ENCODE results near the gene SPATA46. TPM values are rescaled to one million over a fixed set of nuclear protein-coding genes. Genes with fewer than 3 reads are reported as not detected.

Gene SPATA46
- total RNA-seq, 4 donors from 2014 or later: not detected

DNA sequence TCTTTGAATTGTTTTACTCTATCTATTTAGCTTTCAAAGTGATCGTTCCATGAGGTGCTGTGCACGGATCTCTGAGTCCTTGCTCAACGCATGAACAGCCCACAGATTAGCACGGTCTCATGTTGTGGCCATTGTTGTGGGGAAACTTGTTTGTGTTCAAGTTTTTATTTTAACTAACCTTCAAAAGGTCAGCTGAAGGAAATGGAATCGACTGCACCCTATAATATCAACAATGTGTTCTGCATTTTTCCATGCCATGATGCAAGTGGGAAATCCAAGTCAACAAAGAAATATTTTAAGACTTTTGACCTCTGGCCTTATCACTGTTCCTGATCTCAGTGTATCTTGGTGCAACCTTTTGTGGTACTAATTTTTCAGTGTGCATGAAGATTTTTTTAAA, 29.1 kb upstream of the SPATA46 start:
- TF ChIP-seq POLR2A (IDR thresholded peaks at IDR 0.05) (no peak), CTCF (IDR thresholded peaks at IDR 0.05) (no peak), EP300 (IDR thresholded peaks at IDR 0.05) (no peak), POLR2AphosphoS5 (IDR thresholded peaks at IDR 0.05) (no peak)
- 75% methylated on average over 5 of the region's 5 CpGs for WGBS
- DNase-seq (ENCODE audit: low spot score in 2 of 2): no peak
- peaks cover 2% of the 10 kb centered on the region for H3K27me3 ChIP-seq
- no peak overlapping the region for H3K27ac ChIP-seq
- no peak overlapping the region for H3K4me3 ChIP-seq
- no peaks in the 10 kb centered on the region for H3K9me3 ChIP-seq
- no peaks in the 10 kb centered on the region for H3K4me1 ChIP-seq
- no peaks in the 10 kb centered on the region for H3K36me3 ChIP-seq

GRCh38 chr1:162404550-162405160, 28.0 kb upstream of the SPATA46 start:
- no peaks in the 10 kb centered on the region for H3K4me1 ChIP-seq
- H3K9me3 ChIP-seq: no peaks in the 10 kb centered on the region
- peaks cover 2% of the 10 kb centered on the region for H3K27me3 ChIP-seq
- TF ChIP-seq POLR2A (IDR thresholded peaks at IDR 0.05) (no peak), CTCF (IDR thresholded peaks at IDR 0.05) (no peak), EP300 (IDR thresholded peaks at IDR 0.05) (no peak), POLR2AphosphoS5 (IDR thresholded peaks at IDR 0.05) (no peak)
- H3K36me3 ChIP-seq: no peaks in the 10 kb centered on the region
- 77% methylated on average over 5 of the region's 5 CpGs for WGBS
- H3K27ac ChIP-seq: no peak overlapping the region
- DNase-seq (ENCODE audit: low spot score in 2 of 2): no peak
- H3K4me3 ChIP-seq: no peak overlapping the region

- Histone ChIP-seq H3K4me1 (no peaks in the 10 kb centered on the region), H3K9me3 (no peaks in the 10 kb centered on the region), H3K4me3 (no peak overlapping the region), H3K27ac (no peak overlapping the region), H3K27me3 (peaks cover 21% of the 10 kb centered on the region), H3K36me3 (no peaks in the 10 kb centered on the region)
- no peak for DNase-seq (ENCODE audit: low spot score in 2 of 2)
- 85% methylated on average over 10 of the region's 10 CpGs for WGBS
- TF ChIP-seq CTCF (IDR thresholded peaks at IDR 0.05) (no peak), EP300 (IDR thresholded peaks at IDR 0.05) (no peak), POLR2AphosphoS5 (IDR thresholded peaks at IDR 0.05) (no peak), POLR2A (IDR thresholded peaks at IDR 0.05) (no peak)
Observed at GRCh38 chr1:162400790-162401355, 24.2 kb upstream of the SPATA46 start.

DNA sequence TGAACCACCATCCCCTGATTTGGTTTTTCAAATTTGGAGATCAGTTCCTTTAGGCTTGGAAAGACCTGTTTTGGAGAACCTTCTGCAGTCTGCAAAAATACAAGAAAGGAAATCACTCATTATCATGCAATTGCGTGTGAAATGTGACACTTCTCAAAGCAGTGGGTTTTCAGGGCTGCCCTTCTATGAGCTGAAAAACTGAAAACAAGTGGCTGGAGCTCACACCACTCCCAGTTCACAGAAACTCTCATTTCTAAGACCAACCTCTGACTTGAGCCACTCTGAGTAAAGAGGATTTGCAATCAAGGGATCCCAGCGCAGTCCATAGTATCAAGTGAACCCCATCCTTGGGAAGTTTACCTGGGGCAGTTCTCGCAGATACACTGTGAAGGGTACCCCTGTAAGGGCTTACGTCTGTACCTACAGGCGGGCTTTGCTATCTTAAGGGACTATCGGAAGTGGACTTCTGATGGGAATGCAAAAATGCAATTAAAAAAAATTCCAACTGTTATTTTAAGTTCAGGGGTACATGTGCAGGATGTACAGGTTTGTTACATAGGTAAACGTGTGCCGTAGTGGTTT, 22.4 kb upstream of the SPATA46 start:
- Histone ChIP-seq H3K4me3 (no peak overlapping the region), H3K27ac (no peak overlapping the region), H3K36me3 (no peaks in the 10 kb centered on the region), H3K9me3 (no peaks in the 10 kb centered on the region), H3K4me1 (no peaks in the 10 kb centered on the region), H3K27me3 (peaks cover 21% of the 10 kb centered on the region)
- DNase-seq (ENCODE audit: low spot score in 2 of 2): no peak
- TF ChIP-seq POLR2AphosphoS5 (IDR thresholded peaks at IDR 0.05) (no peak), EP300 (IDR thresholded peaks at IDR 0.05) (no peak), CTCF (IDR thresholded peaks at IDR 0.05) (no peak), POLR2A (IDR thresholded peaks at IDR 0.05) (no peak)
- WGBS: 86% methylated on average over 8 of the region's 8 CpGs

DNA sequence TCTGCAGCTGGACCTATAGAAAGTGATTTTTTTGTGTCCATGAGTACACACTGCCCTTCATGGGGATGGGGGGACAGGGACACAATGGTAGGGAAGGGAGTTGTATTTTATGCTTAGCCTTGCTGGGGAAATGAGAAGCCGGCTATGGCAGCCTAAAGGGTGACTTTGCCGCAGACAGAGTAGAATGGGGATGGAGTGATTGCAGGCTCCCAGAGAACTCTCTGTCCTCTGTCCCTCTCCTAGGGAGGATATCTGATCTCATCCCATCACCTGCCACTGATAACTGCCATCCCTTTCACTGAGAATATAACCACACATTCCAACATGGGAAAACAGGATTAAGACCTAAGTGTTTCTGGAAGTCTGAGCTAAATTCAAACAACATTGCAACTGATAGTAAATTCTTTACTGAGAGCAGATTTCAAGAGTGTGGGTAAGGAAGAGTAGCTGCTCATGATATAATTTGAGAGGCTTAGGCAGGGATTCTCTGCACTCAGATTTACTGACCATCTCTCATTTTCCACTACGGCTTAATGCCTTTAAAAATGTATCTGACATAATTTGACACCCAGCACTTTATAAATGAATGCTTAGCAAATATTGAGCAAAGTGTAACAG, 21.4 kb upstream of the SPATA46 start:
- no peak overlapping the region for H3K4me3 ChIP-seq
- no peaks in the 10 kb centered on the region for H3K36me3 ChIP-seq
- no peak for DNase-seq (ENCODE audit: low spot score in 2 of 2)
- no peaks in the 10 kb centered on the region for H3K9me3 ChIP-seq
- H3K4me1 ChIP-seq: no peaks in the 10 kb centered on the region
- 81% methylated on average over 3 of the region's 3 CpGs for WGBS
- TF ChIP-seq POLR2A (IDR thresholded peaks at IDR 0.05) (no peak), POLR2AphosphoS5 (IDR thresholded peaks at IDR 0.05) (no peak), CTCF (IDR thresholded peaks at IDR 0.05) (no peak), EP300 (IDR thresholded peaks at IDR 0.05) (no peak)
- no peak overlapping the region for H3K27ac ChIP-seq
- peaks cover 24% of the 10 kb centered on the region for H3K27me3 ChIP-seq
